RKO (cell line): ENCODE results near the gene LILRB2.
"Not testable (repeated sequence)": the region's sequence is repeated elsewhere in the genome, so short reads cannot be mapped to it uniquely, and the experiment has no call there.

Experiments
- DNase-seq: peaks from one replicate; pipeline ENCODE4 v3.0.0-alpha.2; 2016; ENCODE audit warnings: low spot score

The LILRB2 gene

DNA sequence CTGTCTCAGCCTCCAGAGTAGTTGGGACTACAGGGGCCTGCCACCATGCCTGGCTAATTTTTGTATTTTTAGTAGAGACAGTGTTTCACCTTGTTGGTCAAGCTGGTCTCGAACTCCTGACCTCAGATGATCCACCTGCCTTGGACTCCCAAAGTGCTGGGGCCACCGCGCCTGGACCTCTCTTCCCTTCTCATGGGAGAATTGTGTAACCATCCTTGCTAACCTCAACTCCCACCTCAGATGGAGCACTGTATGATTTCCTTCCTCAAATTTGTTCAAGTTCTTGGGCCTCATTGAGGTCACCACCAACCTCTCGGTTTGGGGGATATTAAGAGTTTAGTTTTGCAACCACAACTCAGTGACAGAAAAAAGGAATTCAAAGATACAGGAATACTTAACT lies 21.3 kb upstream of the LILRB2 start:
- DNase-seq, result no peak

DNA sequence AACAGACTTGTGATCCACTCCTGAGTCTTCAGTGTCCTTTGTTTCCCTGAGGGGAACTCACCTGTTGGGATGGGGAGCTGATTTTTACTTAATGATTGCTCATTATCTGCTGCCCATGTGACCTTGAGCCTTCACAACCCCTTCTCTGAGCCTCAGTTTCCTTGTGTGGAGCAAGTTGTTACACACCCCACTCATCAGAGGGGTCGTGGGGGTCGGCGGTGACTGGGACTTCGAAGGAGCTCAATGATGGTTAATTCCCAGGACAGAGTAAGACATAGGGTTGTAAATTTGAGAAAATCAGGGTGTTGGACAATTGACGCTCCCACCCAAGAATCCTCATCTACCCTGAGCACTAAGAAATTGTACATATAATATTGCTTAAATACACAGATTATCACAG lies 18.6 kb upstream of the LILRB2 start:
- DNase-seq, result no peak

DNA sequence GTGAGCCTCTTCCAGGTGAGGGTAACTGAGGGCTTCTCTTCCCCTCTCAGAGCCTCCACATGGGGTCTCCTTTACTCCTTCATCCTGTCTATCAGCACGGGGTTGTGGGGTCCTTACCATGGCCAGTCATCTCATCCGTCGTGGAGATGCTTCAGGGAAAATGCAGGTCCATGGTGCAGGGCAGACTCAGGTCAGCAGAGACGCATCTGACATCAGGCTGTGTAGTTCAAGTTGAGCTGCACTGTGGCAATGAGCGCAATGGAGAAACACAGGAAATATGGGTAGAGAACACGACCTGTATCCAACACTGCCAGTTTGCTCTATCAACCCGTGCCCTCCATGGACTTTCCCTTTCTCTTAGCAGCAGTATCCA lies 18.2 kb upstream of the LILRB2 start:
- DNase-seq, result no peak

DNA sequence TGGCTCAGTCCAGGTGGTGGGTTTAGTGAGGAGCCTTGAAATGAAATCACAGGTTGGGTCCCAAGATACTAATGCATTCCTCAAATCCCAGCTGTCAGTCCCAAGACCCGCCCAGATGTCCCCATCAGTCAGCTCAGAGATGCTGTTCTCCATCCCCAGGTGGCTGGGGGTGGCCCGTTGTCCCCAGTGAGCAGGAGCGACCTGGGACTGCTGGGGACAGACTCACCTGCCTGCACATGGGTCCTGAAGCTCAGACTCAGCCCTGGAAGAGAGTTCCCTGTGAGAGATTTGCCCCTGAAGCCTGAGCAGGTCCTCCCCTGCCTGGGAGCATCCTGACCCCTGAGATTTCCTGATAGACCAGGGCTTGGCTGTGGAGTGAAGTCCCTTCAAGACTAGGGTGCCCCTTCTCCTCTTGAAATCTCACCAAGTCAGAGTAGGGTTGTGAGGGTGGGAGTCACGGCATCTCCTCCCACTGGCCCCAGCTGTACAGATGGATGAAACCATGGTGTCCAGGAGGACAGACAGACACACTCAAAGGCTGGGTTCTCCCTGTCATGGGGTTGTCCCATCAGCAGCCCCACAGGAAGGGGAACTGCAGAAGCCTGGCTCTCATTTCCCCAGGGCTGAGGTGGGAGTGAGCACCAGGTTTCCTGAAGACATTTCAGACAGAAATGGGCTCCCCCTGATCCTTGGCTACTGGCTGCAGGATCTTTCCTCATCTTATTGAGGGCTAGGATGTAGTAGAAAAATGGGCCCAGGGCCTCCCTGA lies 17.6 kb upstream of the LILRB2 start:
- no peak for DNase-seq

DNA sequence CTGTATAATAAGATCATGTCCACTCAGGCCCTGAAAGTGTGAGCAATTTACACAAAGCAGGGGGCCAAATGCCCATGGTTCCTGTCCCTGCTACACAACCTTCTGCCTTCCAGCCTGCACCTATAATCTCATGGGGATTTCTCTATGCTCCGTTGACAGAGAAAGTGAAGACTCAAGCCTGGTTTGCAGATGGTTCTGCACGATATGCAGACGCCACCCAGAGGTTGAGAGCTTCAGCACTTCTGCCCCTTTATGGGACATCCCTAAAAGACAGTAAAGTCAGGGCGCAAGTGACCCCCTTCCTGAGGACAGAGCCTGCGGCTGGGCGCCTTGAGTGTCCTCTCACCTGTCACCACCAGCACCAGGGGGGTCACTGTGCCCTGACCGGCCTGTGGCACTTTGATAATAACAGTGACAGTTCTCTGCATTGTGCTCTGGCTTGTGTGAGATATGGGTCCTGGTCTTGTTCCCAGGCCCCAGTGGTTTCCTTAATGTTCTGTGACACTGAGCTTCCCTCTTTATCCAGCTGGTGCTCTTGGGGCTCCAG lies 16.9 kb upstream of the LILRB2 start:
- no peak for DNase-seq

DNA sequence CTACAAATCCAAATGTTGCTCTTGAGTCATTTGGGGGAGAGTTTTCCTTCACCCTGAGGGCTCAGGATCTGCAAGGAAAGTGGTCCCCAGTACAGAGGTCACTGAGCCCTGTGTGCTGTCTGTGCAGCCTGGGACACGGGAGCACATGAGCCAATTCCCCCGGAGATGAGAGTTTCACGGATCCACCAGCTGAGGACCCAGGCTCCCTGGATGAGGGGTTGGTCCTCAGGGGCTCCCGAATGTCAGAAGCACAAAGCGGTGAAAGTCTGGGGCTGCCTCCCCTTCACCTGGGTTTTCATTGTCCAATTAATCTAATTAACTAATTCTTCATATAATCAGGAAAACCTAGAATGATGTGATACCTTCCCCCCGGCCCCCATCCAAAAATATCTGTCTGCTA lies 13.6 kb upstream of the LILRB2 start:
- DNase-seq, result no peak

DNA sequence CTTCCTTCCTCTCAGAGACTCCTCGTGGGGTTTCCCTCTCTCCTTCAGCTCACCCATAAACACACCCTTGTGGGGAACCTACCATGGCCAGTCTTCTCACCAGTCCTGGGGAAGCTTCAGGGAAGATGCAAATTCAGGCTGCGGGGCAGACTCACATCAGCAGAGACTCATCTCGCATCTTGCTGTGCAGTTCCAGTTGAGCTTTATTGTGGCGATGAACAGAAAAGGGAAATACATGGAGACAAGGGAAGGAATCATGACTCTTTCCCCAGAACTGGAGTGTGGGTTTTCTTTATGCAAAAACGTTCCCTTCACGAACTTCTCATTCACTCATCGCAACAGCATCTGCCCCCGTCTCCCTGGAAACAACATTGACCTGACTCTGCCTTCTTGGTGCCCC lies 8.2 kb upstream of the LILRB2 start:
- not testable (repeated sequence) for DNase-seq

DNA sequence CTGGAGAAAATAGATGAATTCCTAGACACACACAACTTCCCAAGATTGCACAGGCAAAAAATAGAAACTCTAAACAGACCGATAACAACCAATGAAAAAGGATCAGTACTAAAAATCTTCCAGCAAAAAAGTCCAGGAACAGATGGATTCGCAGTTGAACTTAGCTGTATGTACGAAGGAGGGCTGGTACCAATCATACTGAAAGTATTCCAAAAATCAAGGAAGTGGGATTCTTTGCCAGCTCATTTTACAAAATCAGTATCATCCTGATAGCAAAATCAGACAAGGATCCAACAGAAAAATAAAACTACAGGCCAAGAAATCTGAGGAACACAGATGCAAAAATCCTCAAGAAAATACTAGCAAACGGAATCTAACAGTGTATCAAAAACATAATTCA lies 6.5 kb upstream of the LILRB2 start:
- no peak for DNase-seq

DNA sequence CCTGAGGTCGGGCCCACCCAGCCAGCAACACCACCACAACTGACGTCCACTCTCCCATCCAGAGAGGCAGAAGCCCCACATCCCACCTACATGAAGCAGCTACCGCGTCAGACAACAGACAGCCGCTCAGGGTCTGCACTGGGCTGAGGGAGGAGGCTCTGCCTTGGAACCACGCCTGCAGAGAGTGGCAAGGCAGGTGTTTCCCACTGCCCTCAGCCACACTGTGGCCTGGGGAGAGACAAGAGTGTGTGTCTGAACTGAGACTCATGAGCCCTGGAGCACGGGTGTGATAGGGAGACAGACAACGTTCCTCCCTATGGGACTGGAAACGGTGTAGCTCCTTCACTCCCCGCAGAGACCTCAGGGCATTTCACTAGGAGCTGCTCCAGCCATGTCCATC lies 5.4 kb upstream of the LILRB2 start:
- DNase-seq, result not testable (repeated sequence)

DNA sequence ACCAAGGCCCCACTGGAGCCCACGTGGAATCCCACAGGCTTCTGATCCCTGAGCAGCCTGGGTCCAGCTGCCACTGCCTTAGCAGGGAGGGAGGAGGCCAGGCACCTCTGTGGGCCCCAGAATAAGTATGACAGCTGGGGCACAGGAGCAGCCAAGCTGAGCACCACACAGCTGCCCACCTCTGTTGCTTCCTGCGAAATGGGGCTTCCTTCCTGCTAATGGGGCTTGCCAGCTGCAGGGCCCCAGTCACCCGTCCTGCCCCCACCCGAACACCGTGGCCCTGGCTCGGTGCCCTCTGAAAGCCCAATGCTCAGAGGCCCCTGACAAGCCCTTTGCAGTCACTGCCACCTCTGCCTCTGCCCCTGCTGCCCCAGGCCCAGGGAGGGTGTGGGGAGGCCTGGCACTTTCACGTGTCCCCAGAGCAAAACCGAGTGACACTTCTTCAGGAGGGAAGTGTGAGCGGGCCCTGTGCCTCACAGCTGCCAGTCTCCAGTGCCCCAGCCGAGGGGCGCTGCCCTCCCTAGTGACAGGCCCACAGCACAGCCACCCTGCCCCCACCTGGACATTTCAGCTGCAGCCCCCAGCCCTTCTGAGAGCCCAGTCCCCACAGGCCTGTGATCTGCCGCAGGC lies 4.6 kb upstream of the LILRB2 start:
- not testable (repeated sequence) for DNase-seq

DNA sequence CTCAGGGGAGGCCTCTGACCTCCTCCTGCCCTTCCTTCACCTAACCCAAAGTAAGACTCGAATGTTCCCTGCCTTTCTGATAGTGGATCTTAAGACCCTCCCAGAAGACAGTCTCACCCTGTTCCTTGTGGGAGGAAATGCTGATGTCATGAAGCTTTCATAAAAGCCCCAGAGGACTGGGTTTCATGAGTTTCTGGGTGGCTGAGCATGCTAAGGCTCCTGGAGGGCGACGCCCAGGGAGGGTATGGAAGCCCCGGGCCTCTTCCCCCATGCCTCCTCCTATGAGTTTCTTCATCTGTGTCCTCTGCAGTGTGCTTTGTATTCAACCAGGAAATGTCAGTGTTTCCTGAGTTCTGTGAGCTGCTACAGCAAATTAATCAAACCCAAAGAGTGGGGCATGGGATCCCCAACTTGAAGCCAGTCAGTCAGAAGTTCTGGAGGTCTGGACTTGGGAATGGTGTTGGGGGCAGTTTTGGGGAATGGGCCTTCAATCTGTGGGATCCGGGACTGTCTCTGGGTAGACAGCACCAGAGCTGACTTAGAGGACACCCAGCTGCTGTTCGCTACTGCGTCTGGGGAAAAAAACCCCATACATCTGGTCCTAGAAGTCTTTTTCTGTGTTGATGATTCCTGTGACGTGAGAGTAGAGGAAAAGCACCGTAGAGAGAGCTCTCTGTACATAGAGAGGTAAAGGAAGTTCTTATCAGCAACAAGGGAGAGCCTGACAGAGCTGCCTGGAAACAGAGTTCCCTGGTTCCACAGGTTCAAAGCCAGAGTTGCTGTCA lies 2.0 kb upstream of the LILRB2 start:
- DNase-seq, result no peak

DNA sequence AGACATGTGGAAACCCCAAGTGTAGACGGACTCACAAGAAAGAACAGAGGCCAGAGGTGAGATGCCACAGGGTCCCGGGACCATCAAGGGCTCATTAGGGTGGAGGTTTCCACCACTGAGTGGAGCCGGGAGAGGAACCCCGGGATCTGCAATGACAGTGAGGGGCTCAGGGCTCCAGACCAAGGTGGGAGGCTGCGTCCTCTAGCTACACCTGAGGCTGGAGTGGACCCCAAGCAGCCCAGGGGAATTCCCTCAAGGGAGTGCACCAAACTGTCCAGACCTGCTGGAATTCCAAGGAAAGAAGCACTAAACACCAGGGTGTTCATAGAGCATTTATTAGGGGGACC lies 792 bp upstream of the LILRB2 start:
- DNase-seq, result not testable (repeated sequence)

DNA sequence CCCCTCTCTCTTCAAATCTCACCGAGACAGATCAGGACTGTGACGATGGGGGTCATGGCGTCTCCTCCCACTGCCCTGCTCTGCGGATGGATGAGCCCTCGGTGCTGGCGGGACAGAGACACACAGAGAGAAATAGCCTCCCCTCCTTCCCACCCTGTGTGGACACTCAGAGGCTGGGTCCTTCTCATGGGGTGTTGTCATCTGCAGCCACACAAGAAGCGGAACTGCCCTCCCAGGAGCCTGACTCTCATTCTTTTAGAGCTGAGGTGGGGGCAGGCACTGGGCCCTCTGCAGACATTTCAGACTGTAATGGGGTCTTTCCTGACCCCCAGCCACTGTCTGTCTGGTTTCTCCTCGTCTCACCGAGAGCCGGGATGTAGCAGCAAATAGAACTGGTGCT lies 469 bp downstream of the LILRB2 start:
- not testable (repeated sequence) for DNase-seq

DNA sequence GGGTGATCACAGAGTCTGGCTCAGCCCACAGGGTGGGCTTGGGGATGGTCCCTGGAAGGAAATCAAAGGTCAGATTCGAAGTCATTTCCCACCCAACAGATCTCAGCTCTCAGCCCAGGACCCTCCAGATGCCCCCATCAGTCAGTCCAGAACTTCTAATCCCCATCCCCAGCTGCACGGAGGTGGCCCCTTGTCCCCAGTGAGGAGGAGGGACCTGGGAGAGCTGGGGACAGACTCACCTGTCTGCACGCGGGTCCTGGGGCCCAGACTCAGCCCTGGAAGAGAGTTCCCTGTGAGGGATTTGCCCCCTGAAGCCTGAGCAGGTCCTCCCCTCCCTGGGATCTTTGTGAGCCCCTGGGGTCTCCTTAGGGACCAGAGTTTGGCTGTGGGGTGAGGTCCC lies 885 bp downstream of the LILRB2 start:
- not testable (repeated sequence) for DNase-seq

DNA sequence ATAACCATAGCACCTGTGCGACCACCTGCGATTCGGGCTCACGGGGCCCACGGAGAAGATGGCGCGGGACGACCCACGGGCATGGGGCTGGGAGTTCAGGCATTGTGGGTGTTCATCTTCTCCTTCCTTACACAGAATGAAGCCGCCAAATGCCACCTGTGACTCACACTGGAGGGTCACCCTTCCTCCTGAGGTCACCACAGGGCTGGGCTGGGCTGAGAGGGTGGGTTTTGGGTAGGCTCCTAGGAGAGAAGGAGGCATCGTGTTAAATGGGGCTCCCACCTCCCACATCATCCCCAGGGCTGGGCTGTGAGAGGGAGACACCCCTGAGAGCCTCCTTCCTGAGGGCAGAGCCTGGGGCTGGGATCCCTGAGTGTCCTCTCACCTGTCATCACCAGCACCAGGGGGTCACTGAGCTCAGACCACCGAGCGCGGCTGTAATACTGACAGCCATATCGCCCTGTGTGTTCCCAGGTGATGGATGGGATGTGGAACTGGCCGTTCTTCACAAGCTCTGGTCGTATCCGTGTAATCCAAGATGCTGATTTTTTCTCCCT lies 1.4 kb downstream of the LILRB2 start:
- DNase-seq, result no peak

DNA sequence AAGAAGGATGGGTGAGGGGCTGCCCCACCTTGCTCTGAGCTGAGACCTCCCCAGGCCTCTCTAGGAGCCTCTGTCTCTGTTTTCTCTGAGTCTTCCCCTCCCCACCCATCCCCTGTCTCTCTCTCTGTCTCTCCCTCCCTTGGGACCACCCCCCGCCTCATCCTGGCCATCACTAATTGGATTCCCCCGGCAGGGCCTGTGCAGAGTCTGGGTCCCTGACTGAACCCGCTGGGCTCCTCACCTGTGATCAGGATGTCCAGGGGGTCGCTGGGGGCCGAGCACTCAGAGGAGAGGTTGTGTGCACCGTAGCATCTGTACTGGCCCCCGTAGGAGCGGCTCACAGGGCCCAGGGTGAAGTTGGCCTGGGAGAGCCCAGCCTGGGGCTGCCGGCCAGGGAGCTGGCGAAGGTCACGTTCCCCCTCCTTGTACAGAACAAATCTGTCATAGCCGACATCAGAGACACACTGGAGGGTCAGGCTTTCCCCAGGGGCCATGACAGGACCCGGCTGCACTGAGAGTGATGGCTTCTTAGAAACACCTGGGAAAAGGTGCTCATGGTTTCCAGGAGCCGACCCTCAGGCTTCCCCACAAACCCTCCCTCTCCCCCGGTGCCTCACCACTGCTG lies 2.2 kb downstream of the LILRB2 start:
- DNase-seq, result not testable (repeated sequence)

DNA sequence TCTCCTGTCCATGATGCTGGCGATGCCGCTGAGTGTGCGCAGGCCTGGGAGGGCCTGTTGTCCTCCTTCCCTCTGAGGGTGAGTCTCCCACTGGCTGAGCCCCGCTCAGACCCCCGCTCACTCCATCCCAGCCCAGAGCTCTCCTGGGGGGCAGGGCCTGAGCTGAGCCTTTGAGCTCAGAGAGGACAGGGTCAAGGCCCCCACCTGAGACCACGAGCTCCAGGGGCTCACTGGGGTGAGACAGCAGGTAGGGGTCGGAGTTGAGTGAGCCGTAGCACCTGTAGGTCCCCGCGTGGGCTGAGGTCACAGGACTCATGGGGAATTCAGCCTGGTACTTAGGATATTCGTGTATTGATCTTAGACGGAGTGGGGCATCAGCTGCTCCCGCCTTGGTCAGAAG lies 2.9 kb downstream of the LILRB2 start:
- not testable (repeated sequence) for DNase-seq

DNA sequence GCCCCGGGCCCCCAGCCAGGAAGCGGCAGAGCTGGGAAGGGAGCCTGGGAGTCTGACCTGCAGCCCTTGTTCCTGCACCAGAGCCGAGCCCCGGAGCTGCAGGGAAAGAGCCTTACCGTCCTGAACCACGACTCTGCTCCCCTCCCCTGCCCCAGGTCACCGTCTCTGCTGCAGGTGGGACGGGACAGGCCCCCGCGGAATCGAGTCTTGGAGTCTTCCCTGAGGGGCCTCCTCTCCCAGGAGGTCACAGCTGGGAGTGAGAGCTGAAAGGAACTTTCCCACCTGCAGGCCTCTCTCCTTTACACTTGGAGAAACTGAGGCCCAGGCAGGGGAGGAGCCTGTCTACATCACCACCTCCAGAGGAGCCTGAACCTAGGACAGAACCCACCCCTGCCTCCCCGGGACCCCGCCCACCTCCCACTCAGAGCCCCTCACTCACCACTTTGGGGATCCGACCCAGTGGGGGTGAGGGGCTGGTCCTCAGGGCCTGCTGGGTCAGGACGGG lies 3.7 kb downstream of the LILRB2 start:
- not testable (repeated sequence) for DNase-seq

DNA sequence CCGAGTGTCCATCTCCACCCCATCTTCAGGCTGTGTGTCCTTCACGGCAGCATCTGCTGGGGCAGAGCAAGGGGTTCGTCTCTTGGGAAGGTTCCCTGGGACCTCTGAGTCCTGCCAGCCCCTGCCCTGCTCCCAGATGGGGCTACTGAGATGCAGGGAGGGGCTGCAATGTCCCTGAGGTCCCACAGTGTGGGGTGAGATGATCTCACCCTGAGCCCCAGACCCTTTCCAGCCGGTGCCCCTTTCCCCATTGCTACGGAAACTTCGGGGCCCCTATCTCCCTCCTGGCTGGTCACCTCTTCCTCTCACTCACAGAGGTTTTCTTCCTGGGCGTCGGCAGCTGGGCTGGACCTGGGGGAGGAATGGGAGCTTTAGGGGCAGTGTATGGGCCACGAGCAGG lies 5.0 kb downstream of the LILRB2 start:
- no peak for DNase-seq

DNA sequence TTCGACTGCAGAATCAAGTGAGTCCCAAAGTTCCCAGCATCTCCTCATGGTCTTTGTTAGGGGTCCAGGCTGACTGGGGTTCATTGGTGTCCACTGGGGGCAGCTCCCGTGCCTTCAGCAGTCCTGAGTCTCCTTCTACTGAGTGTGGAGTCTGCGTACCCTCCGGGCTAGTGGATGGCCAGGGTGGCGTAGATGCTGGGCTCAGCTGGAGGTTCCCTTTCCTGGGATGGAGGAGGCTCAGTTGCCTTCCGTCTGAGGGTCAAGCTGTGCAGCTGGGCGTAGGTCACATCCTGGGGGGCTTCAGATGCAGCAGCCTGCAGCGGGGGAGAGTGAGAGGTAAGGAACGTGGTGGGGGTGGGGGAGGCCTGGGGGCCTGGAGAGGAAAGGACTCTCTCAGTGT lies 6.4 kb downstream of the LILRB2 start:
- not testable (repeated sequence) for DNase-seq

DNA sequence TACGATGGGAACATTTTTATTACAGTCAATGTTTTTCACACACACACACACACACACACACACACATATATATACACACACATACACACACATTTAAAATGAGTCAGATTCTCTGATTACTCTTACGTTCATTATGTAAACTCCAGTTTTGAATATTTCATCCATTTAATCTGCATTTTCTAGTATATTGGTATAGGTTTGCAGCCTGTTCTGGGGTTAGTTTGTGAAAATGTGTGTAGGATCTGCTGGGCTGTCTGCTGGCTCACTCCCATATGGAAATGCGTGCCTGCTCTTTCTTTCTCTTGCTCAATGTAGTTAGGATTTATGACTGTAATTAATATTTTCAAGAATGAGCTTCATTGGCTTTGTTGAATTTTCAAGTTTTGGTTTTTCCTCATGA lies 7.1 kb downstream of the LILRB2 start:
- DNase-seq, result no peak

DNA sequence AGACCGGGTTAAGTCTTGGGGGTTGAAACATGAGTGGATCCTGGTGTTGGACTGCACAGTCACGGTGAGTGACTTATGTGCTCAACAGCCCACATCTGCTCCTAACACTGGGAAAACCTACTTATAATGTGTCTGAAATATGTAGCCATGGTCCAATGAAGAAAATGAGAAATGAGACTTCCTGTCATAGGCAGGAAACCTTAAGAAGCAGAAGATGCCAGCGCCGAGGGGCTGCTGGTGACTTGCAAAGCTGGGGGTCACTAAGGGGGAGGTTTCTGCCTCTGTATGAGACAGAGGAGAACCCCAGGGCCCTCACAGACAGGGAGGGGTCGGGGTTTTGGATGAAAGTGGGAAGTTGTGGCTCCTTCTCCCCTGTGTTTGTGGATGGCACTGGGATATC lies 8.7 kb downstream of the LILRB2 start:
- DNase-seq, result not testable (repeated sequence)
